ELF-1 (cell line): ENCODE results near the gene SLC19A1.

Source experiments
- DNase-seq: peaks from one replicate; pipeline ENCODE4 v3.0.0-alpha.2; 2016; ENCODE audit warnings: low read depth, low spot score

SLC19A1 gene

DNA sequence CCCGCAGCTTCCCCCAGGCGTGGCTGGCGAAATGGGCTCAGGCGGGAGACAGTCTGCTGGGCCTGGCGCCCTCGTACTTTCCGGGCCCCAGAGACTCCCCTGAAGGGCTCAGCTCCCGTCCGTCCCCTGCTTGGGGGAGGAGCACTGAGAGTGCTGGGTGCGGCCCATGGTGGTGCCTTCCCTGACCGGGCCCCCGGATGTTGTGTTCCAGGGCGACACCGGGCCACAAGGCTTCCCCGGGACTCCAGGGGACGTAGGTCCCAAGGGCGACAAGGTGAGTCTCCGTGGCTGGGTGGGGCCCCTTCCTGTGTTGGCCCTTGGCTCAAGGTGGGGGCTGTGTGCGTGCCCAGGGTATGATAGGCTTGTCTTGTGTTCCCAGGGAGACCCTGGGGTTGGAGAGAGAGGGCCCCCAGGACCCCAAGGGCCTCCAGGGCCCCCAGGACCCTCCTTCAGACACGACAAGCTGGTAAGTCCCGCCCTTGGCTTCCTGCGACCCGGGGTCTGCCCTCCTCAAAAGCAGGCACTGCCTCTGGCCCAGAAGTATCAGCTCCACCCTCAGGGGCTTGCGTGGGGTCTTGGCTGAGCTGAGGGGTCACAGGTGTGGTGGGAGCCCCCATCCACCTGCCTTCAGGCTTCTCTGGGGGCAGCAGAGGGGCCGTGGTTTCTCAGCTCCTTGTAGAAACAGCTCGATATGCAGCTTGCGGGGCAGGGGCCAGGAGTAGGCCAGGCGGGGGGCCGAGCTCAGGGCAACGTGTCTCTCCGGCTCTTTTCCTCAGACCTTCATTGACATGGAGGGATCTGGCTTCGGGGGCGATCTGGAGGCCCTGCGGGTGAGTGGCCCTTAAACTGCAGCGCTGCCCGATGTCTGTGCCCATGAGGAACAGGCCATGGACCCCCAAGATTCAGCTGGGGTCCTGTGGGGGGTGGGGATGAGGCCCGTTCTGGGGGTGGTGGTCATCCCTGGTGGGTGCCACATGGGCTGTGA lies 62.3 kb downstream of the SLC19A1 start:
- no peak for DNase-seq

DNA sequence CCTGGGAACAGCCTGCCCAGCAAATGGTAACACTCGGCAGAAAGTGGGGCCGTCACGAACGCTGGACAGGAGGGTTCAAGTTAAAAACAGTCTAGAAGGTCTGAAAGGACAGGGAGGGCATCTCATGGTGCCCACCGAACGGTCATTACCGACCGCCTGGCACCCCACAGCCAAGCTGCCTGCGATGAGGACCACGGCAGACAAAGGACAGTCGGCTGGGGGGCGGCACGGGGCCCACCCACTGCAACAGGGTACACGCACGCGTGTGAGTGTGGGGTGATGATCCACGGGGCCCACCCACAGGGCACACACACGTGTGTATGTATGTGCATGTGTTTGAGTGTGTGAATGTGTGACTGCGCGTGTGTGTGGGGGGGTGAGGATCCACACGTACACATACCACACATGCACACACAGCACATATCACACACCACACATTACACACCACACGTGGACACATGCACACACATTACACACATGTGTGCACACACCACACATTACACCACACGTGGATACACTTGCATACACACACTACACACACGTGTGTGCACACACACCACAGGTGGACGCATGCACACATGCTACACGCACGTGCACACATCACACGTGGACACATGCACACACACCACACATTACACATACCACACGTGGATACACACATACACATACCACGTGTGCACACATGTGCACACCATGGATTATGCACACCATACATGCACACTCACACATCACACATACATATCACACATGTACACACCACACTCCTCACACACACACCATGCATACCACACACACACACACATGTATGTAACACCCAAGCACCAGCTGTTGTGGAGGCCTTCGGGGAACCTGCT lies 63.2 kb downstream of the SLC19A1 start:
- no peak for DNase-seq

DNA sequence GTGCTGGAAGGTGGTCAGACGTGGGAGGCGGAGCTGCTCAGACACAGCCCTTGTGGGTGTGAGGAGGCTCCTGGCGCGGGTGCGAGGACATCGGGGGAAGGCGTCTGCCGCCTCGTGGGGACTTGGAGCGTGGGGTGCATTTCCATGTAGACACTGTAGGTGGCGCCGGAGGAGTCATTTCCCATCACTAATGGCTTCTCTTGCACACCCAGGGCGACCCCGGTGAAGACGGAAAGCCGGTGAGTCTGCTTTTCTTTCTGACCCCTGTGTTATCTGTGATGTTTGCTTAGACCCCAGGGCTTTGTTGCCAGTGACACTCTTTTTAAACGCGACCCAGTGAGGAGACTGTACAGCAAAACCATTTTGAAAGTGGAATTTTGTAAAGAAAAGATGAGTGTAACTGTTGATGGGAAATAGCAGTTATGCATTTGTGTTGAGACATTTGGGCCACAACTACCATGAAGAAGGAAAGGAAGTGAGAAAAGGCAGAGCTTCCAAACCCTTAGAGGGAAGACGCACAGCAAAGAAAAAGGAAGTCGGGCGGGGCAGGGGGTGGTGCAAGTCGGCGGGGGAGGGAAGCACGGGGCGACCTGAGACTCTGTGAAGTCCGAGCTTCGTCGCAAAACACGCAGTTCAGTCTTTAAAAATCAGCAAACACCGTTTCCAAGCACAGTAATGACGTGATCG lies 64.0 kb downstream of the SLC19A1 start:
- DNase-seq, result peak; percentile 92

DNA sequence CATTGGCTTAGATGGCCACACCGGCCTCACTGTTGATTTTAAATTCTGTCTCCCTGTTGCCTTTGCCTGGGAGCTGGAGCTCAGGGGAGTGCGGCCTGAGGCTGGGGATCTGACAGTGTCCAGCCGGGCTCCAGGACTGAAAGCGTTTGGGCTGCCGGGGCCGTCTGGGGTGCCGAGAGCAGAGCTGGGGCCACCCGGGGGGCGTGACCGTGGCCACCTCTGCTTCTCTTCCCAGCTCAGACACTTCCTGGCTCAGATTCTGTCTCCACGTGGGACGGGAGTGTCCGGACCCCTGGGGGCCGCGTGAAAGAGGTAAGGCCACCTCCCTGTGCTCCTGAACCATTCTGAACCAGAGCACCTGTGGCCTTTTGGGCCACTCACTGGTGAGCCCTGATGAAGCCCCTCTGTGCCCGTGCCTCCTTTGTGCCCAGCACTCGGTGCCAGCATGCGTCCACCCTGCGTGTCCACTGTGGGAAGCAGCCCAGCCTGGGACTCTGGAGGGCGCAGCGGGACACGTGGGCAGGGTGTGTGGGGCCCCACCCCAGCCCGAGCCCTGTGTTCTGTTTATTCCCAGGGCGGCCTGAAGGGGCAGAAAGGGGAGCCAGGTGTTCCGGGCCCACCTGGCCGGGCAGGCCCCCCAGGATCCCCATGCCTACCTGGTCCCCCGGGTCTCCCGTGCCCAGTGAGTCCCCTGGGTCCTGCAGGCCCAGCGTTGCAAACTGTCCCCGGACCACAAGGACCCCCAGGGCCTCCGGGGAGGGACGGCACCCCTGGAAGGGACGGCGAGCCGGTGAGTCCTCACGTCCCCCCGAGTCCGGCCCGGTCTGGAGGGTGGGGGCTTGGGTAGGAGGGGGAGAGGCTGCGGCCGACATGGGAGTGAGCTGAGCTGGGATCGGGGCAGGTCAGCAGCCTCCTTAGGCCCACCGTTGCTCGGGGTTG lies 64.8 kb downstream of the SLC19A1 start:
- no peak for DNase-seq

DNA sequence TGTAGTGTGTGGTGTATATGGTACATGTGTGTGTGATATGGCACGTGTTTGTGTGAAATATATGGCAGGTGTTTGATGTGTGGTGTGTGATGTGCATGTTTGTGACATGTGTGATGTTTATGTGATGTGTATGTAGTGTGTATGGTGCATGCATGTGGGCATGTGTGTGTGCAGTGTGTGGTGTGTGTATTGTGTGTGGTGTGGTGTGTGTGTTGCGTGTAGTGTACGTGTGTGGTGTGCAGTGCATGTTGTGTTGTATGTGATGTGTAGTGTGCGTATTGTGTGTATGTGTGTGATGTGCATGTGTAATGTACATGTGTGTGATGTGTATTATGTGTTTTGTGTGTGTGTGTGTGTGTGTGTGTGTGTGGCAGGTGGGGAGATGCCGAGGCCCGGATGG lies 65.7 kb downstream of the SLC19A1 start:
- DNase-seq, result no peak

DNA sequence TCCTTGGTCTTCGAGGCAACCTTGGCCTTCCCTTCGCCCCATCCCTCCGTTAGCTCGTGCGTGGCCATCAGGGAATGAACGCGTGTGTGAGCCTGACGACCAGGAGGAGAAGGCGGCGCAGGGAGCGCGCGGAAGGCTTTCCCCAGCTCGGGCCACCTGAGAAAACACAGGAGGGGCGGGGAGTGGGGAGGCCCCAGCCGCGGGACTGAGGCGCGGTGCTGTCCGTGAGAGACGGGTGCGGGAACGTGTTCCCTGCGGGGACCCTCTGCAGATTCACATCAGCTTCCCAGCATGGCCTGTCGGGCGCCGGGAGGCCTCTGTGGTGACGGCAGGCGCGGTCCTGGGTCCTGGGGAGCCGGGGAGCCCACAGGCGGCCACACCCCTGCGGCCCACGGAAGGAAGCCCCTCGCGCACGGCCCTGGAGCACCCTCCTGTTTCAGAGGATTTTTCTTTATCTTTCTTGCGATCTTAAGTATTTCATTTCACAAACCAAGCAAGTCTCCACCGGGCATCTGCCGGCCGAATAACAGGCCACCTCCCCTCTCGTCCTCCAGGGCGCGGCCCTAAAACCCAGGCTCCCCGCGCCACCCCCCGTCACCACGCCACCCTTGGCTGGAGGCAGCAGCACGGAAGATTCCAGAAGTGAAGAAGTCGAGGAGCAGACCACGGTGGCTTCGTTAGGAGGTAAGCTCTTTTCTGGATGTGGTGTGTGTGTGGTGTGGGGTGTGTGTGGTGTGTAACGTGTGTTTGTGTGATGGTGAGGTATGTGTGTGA lies 66.3 kb downstream of the SLC19A1 start:
- DNase-seq, result no peak

DNA sequence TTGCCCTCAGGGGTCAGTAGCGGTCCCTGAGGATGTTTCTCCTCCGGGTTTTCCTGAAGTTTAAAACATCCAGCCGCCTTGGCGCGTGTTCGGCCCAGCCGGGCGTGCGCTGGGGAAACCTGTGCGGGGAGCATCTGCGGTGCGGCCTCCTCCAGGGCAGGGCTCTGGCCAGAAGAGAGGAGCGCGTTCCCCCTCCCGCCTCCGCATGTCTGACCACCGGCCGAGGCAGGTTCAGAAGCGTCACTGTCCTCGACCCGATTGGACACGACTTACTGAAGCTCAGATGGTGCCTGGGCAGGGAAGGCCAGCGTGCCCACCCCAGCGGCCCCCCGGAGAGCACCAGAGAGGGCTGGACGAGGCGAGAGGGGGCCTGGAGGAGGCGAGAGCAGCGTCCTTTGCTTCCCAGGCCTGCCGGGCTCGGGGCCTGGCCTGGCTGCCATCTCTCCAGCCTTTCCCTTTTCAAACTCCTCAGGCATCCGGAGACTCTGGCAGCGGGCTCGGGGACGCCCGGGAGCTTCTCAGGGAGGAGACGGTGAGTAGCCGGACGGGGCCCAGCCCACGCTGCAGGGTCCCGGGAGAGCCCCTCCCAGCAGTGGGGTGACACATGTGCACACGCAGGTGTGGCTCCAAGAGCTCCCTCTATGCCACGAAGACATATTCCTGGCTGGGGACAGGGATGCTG lies 67.1 kb downstream of the SLC19A1 start:
- no peak for DNase-seq

DNA sequence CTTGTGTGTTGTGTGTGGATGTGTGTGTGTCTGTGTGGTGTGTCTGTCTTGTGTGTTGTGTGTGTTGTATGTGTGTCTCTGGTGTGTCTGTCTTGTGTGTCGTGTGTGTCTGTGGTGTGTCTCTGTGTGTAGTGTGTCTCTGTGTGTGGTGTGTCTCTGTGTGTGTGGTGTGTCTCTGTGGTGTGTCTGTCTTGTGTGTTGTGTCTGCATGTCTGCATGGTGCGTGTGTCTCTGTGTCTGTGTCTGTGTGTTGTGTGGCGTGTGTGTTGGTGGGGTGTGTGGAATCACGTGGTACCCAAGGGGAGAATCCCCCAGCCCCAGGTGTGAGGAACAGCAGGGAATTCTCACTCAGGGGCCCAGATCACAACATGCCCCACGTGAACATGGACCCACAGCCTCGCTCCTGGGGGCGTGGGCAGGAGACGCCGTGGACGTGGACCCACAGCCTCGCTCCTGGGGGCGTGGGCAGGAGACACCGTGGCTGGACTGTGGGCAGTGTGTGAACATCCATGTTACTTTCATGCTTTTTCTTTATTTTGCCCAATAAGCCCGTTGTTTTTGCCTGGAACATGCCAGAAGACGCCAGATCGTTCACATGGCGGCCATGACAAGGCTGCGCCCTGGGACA lies 67.8 kb downstream of the SLC19A1 start:
- no peak for DNase-seq

DNA sequence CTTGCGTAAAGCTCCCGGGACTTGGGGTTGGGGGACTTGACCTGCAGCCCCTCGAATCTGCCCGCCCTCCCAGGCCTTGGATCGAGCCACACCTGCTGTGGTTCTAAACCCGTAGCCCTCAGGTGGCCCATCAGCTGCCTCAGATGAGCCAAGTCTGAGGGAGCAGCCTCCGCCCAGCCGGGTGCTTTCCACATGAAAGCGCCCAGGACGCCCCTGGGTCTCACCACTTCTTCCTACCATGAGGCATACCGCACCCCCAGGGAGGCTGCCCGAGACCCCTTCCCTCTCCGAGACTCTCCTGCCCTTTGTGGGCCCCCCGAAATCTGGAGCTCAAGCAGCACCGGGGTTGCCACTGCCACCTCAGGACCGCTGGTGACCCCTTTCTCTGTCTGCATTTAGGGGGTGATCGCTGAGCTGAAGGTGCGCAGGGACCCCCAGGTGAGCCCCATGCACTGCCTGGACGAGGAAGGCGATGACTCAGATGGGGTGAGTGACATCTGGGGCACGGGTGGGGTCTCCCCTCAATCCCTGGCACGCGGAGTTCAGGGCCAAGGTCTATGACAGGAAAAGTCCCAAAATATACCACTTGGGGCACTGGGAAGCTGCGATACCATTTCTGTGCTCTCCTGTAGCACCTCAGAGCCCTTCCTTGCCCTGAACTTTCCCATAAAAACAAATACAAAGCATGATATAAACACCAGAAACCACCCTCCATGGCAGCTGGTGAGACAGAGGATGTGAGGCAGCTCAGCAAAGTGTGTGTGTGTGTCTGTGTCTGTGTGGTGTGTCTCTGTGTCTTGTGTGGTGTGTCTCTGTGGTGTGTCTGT lies 68.5 kb downstream of the SLC19A1 start:
- DNase-seq, result no peak

DNA sequence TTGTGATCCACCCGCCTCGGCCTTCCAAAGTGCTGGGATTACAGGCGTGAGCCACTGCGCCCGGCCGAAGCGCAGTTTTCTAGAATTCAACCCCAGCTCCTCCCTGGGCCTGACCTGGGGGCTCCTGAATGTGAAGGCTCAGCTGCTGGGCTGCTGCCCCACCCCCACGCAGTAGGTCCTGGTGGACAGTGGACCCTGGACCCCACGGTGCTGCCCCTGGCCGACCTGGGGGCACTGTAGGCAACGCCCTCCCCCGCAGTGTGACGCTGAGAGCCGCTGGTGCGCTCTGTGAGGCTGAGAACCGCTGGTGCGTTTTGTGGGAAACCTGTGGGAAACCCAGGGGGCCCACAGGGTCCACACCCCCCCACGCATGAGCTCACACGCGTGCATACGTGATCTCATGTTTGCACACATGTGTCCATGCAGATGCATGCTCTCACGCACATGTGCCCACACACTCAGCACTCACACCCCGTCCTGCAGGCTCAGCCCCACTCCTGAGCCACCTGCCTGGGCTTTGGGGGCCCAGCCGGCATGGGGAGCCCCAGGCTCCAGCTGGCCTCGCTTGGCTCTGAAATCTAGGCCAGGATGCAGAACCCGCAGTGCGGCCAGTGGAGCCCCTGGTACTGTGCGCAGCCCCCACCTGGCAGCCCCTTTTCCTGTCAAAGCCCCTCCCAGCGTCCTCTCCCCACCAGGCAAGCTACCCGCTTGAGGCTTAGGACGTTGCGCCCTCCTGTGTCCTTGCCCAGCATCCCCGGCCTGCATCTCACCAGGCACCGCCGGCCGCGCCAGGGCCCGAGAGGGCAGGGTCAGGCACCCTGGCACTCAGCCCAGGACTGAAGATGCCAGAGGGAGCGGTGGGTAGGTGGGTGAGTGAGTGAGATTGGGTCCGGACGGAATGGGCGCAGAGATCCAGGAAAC lies 69.5 kb downstream of the SLC19A1 start:
- no peak for DNase-seq

DNA sequence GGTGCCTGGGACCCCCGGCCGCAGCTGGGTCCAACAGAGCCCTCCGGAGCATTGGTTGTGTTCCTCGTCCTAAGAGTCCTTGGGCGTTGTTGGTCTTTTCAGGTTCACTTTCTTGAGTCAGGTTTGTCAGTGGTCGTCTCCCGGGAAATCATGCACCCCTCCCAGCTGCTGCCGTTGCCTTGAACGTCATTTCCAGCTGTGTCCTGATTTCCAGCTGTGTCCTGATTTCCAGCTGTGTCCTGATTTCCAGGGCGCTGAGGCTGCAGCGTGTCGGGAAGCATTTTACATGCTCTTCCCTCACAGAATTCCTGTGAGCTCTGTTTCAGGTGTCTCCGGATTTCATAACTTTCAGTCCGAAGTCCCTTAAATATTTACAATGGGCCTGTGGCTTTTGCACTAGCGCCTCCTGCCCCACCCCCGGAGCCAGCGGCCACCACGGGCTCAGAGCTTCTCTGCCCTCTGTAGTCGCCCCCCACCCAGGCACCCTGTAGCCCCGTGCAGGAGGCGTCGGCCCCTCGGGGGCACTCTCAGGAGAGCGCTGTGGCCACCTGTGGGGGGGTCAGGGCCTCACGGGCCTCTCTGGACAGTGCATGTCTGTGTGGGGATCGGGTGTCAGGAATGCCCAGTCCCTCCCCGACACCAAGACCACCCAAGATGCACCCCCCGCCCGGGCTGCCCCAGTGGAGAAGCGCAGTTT lies 70.6 kb downstream of the SLC19A1 start:
- DNase-seq, result no peak

DNA sequence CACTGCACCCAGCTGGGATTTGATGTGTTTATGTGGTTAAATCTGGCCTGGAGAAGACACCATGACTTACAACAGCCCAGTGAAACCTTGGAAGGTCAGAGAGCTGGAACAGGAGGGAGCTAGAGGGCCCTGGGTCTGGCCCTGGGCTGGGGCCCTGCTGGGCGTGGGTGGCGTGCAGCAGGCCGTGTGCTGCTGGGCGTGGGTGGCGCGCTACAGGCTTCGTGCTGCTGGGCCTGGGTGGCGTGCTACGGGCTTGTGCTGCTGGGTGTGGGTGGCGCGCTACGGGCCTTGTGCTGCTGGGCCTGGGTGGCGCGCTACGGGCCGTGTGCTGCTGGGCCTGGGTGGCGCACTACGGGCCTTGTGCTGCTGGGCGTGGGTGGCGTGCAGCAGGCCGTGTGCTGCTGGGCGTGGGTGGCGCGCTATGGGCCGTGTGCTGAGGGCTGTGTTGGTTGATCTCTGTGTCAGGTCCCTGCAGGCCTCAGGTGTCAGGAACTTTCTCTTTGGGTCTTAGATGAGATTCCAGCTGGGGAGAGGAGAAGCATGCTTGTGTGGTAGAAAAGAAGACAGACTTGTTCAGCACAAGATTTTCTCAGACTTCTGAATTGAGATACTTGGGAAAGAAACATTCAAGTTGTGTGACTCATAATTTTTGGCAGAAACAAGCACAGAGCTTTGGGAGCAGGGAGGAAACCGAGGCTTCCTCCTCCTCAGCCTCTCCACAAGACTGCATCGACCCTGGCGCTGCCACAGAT lies 71.3 kb downstream of the SLC19A1 start:
- DNase-seq, result no peak

DNA sequence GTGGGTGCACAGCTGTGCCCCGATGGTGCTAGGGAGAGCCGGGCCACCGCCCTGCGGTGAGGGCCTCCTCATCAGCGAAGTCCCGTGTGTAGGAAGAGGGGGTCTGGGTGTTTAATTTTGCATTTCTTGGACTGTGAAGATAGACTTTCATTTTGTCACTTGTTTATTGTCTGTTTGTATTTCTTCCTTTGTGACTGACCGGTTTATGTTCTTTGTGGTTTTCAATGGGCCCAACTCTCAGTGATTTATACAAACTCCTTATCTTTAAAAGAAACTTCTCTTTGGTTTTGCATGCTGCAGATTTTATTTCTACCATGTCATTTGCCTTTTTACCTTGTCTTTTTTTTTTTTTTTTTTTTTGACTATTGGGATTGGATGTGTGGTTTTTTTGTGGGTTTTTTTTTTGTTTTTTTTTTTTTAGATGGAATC lies 72.1 kb downstream of the SLC19A1 start:
- DNase-seq, result no peak

DNA sequence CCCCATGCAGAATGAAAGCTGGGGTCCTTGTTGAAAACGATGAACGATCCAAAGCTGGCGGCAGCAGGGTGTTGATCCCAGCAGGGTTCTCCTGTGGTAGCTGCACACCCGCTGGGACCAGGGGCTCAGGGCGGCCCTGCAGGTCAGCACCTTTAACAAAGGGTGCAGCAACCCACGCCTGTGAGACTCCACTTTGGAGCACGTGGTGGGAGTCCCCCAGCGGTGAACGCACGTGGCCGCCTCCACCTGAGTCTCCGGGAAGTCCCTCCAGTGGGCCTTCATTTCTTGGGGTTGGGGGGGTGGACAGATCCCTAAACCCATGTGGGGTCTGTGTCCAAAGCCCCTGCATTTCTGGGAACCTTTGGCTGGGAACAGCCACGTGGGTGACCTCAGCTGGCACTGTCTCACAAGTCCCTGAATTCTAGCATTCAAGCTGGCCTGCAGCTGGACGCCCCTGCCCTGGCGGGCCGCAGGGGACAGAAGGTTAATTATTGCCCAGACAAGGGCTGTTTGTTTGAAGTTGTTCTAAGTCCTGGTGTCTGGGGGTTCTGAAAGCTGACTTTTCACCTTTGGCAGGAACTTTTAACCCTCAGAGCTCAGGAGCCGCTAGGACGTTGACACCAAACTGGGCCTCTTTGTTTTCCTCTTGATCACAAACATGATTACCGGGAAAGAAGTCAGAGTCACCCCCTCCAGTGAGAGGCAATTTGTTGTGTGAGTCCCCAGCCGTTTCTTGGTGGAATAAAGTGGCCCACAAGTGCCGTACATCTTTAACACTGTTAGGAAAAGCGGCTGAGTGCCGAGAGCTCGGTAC lies 72.8 kb downstream of the SLC19A1 start:
- peak; percentile 47 for DNase-seq

DNA sequence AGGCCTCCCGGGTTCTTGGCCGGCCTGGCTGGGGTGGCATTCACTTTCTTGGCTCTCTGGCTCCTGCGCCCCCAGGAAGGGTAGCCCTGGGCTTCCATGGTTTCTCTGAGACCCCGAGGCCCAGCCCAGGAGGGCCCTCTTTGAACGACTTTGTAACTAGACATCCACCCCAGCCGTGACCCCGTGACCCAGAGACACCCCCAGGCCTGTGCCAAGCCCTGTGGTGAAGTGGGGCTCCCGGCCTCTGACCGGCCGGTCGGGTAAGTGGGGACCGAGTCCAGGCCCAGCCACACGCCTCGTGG lies 73.3 kb downstream of the SLC19A1 start:
- no peak for DNase-seq
